ENCODE data around the gene TRAF3. TPM values are rescaled to one million over a fixed set of nuclear protein-coding genes. Genes with fewer than 3 reads are reported as not detected.
A peak's percentile ranks its signal among the peaks of the same experiment; 100 is the strongest.
"Not testable (repeated sequence)": the region's sequence is repeated elsewhere in the genome, so short reads cannot be mapped to it uniquely, and the experiment has no call there.

TRAF3 gene
- total RNA-seq, 1 donor from 2014 or later, result 17.0 TPM

DNA sequence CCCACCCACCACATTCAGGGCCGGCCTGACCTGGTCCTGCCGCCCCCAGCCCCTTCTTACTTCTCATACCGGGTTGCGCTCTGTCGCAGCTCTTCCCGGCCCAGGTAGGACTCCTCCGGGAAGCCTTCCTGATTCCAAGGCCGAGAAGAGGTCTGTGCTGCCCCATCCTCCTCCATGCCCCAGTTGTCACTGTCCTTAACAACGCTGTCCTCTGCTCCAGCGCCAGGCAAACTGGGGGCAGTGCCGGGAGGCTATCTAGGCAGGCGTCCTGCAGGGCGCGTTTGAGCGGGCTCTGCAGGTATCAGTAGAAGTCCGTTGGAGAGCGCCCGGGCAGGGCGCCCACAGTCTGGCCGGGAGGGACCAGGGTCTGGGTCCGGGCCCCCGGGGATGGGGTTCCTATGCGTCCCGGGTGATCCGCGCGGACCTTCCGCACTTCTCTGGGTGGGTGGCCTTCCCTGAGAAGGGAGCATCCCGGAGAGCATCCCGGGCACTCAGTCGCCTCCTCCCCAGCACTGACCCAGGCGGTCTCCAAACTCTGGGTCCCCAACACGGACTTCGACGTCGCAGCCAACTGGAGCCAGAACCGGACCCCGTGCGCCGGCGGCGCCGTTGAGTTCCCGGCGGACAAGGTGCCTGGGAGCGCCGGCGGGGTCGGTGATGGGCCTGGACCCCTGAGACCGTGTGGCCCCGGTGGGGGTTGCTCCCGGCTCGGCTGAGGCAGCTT lies 146.1 kb downstream of the TRAF3 start:
- DNase-seq (ENCODE audit: low spot score), result no peak

- no peak for DNase-seq (ENCODE audit: low spot score)
These were observed 146.8 kb downstream of the TRAF3 start for GRCh38 chr14:102923925-102924486.

DNA sequence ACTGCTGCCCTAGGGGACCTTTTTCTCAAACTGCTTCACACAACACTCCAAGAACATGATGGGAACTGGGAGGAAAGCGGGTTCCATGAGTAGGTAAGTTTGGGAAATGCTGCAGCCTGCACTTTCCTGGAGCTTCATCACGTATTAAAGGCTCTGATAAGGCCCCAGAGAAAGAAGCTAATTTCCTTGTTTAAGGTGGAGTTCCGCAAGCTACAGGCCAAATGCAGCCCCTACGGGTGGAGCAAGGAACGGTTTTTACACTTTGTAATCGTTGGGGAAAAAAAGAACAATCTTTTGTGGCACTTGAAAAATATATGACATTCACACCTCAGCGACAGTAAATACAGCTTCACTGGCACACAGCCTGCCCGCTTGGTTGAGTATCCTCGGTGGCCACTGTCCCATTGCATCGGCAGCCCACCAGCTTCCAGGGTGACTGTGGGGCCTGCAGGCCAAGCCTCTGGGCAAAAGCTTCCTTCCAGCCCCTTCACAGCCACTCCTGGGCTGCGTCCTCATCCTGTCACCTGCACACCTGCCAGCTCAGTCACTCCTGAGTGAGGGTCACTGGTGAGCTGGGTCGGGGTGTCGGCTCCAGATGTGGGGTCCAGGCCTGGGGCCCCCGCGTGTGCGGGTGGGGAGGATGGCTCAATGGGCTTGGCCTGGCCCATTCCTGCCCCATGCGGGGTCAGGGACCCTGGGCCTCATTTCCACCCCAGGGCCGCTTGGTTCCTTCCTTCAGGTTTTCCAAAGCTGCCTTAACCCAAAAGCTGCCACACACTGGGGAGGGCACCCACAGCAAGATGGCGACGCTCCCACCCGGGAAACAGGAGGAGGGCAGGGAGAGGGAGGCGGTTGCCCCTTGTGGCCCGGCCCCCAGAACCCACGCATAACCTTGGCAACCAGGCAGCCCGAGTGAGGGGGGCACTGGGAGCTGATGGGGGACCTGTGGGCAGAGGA lies 147.7 kb downstream of the TRAF3 start:
- DNase-seq (ENCODE audit: low spot score), result no peak

GRCh38 chr14:102925646-102926045 lies 148.4 kb downstream of the TRAF3 start:
- no peak for DNase-seq (ENCODE audit: low spot score)

DNA sequence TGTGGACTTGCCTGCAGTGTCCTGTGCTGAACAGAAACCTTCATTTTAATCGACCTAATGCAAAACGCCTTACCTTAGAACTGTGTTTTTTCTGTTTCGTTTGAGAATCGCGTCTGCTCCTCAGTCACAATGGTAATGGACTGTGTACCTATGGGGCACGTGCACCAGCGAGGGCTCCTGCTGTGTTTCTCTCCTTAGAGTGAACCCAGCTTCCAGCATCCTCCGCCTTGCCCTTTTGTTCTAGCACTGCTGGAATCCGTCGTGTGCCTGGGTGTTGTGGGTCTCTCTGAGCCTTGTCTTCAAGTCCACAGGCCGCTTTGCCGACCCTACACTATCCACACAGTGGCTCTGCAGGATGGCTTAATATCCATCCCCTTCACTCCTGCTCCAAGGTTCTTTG lies 148.9 kb downstream of the TRAF3 start:
- no peak for DNase-seq (ENCODE audit: low spot score)

GRCh38 chr14:102926840-102927239 lies 149.6 kb downstream of the TRAF3 start:
- DNase-seq (ENCODE audit: low spot score), result not testable (repeated sequence)

DNA sequence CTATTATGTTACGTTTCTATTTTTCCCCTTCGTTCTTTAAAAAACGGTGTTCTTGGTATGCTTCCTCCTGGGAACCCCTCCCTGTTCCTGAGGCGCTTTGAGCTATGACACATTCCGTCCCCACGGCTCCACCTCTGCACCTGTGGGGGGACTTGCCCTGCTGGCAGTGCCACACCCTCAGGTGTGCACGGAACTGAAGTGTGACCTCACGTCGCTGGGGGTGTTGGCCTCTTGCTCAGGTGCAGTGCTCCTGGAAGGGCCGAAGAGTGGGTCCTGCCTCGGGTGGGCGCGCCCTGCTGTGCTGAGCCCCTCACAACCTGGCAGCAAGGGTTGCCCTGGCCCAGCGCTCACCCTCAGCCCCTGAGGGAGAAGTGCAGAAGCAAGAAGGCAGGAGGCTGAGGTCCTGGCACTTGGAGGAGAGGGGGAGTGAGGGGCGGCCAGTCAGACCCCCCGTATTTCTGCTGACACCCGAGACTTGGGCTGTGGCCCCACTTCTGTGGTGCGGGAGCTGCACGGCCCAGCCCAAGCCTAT lies 150.2 kb downstream of the TRAF3 start:
- peak; percentile 63 for DNase-seq (ENCODE audit: low spot score)

- DNase-seq (ENCODE audit: low spot score), result no peak
These were observed 150.7 kb downstream of the TRAF3 start for GRCh38 chr14:102927878-102928411.

DNA sequence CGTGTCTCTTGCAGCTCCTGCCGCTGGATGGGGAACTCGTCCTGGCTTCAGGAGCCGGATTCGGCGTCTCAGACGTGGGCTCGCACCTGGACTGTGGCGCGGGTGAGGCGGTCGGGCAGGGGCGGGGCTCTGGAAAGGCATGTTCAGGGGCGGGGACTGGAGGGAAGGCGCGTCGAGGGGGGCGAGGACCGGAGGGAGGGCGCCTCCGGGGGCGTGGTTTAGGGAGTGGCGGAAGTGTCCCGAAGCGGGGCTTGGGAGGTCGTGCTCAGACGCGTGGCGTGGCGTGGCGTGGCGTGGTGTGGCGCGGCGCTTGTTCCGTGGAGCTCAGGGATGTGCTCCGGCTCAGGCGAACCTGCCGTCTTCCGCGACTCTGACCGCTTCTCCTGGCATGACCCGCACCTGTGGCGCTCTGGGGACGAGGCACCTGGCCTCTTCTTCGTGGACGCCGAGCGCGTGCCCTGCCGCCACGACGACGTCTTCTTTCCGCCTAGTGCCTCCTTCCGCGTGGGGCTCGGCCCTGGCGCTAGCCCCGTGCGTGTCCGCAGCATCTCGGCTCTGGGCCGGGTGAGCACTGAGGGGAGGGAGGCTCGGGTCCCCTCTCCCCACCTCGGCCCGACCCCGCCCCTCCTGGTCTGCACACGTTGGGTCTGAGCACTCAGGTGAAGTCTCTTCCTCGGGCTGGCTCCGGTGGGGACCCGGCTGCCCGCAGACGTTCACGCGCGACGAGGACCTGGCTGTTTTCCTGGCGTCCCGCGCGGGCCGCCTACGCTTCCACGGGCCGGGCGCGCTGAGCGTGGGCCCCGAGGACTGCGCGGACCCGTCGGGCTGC lies 151.4 kb downstream of the TRAF3 start:
- peak; percentile 82 for DNase-seq (ENCODE audit: low spot score)

DNA sequence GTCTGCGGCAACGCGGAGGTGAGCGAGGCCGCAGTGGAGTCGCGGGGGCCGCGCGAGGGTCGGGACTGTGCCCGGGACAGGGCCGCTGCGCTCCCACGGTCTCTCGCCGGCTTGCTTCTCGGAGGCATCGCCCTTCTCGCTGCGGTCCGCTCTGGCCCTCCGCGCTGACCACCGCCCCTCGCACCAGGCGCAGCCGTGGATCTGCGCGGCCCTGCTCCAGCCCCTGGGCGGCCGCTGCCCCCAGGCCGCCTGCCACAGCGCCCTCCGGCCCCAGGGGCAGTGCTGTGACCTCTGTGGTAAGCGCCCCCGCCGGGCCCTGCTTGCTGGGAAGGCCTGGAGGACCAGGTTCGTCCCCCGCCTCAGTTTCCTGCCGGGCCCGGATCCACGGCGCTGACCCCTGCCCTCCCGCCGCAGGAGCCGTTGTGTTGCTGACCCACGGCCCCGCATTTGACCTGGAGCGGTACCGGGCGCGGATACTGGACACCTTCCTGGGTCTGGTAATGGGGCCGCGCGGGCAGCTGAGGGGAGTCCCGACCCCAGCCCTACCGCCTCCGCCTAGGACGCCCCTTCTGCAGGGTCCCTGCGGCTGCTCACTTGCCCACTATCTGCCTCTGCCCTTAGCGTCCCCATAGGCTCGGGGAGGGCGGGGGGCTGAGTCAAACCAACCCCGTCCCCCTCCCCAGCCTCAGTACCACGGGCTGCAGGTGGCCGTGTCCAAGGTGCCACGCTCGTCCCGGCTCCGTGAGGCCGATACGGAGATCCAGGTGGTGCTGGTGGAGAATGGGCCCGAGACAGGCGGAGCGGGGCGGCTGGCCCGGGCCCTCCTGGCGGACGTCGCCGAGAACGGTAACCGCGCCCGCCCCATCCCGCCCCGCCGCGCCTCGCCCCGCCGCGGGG lies 152.2 kb downstream of the TRAF3 start:
- DNase-seq (ENCODE audit: low spot score), result no peak

DNA sequence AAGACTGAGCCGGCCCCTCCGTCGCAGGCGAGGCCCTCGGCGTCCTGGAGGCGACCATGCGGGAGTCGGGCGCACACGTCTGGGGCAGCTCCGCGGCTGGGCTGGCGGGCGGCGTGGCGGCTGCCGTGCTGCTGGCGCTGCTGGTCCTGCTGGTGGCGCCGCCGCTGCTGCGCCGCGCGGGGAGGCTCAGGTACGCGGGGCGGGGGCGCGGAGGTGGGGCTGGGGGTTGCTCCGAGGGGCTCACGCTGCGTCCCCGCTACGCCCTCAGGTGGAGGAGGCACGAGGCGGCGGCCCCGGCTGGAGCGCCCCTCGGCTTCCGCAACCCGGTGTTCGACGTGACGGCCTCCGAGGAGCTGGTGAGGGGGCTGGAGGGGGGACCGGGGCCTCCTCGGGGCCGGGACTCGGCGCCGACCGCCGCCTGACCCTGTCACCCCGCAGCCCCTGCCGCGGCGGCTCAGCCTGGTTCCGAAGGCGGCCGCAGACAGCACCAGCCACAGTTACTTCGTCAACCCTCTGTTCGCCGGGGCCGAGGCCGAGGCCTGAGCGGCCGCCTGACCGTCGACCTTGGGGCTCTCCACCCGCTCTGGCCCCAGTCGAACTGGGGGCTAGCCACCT lies 153.0 kb downstream of the TRAF3 start:
- DNase-seq (ENCODE audit: low spot score), result no peak

- DNase-seq (ENCODE audit: low spot score), result peak; percentile 61
These were observed 153.7 kb downstream of the TRAF3 start for GRCh38 chr14:102930753-102931579.

- no peak for DNase-seq (ENCODE audit: low spot score)
These were observed 154.5 kb downstream of the TRAF3 start for GRCh38 chr14:102931580-102932285.

GRCh38 chr14:102932484-102933248 lies 155.4 kb downstream of the TRAF3 start:
- DNase-seq (ENCODE audit: low spot score), result no peak

DNA sequence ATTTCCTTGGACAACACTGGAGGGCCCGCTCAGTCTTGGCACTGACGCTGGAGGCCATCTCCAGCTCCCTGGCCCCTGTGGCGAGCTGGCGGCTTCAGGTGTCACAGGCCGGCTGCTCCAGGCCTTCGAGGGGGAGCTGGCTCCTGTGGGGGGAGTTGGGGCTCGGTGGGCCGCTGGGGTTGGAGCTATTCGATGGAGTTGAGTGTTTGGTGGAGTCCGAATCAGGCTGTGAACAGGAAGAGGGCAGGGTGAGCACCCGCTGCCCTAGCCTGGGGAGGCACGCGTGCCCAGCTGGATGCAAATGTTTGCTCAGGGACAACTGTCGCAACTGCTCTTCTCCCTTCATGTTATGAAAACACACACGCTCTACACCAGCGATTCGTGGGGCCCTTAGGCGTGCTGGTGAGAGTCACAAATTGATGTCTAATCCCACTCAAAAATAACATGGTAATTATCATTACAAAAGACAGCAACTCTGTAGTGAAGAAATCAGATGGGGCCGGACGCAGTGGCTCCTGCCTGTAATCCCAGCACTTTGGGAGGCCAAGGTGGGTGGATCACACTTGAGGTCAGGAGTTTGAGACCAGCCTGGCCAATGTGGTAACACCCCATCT lies 156.5 kb downstream of the TRAF3 start:
- no peak for DNase-seq (ENCODE audit: low spot score)

DNA sequence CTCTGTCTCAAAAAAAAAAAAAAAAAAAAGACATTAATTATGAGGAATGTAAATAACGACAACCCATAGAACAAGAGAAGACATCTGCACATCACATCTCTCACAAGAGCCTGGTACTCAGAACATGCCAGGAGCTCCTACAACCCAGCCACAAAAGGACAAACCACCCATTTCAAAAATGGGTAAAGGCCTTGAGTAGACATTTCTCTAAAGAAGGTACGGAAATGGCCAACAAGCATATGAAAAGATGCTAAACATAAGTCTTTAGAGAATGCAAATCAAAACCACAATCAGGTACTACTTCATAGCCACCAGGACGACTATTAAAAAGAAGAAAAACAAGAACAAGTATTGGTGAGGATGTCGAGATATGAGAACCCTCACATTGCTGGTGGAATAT lies 158.5 kb downstream of the TRAF3 start:
- no peak for DNase-seq (ENCODE audit: low spot score)

Measured in mucosa of gallbladder (tissue), 1 donor.